Smooth muscle cell (in vitro differentiated cells): ENCODE measurements around the gene UBAP2. TPM values are rescaled to one million over a fixed set of nuclear protein-coding genes. Genes with fewer than 3 reads are reported as not detected.

Experiments used
- DNase-seq: peaks from one replicate; lab custom pipeline; 2025; ENCODE audit not compliant: unreplicated experiment; lab: John Stamatoyannopoulos, UW
- H2AFZ ChIP-seq: fragments of 200-600 bp; sonication (generic); 2 replicates; pipeline ENCODE4 v1.6.0; 2016; ENCODE audit warnings: antibody characterized with exemption, low read depth, mild to moderate bottlenecking
- H3F3A ChIP-seq: fragments of 200-600 bp; sonication (generic); 2 replicates; pipeline ENCODE4 v1.6.0; 2017; ENCODE audit warnings: antibody characterized with exemption, low read depth
- H3K27ac ChIP-seq: fragments of 200-600 bp; sonication (generic); 2 replicates; pipeline ENCODE4 v1.5.1; 2016; ENCODE audit warnings: low read depth, mild to moderate bottlenecking
- H3K27me3 ChIP-seq: fragments of 200-600 bp; sonication (generic); 2 replicates; pipeline ENCODE4 v1.6.1; 2016; ENCODE audit warnings: low read depth, mild to moderate bottlenecking
- H3K36me3 ChIP-seq: fragments of 200-600 bp; sonication (generic); 2 replicates; pipeline ENCODE4 v1.5.1; 2016; ENCODE audit warnings: low read depth
- H3K4me1 ChIP-seq: fragments of 200-600 bp; sonication (generic); 2 replicates; pipeline ENCODE4 v1.5.1; 2016; ENCODE audit warnings: low read depth
- H3K4me2 ChIP-seq: fragments of 200-600 bp; sonication (generic); 2 replicates; pipeline ENCODE4 v1.6.0; 2016; ENCODE audit warnings: mild to moderate bottlenecking
- H3K4me3 ChIP-seq: fragments of 200-600 bp; sonication (generic); 2 replicates; pipeline ENCODE4 v1.5.1; 2016; ENCODE audit warnings: mild to moderate bottlenecking
- H3K79me2 ChIP-seq: fragments of 200-600 bp; sonication (generic); 2 replicates; pipeline ENCODE4 v1.6.0; 2016; ENCODE audit warnings: low read depth, mild to moderate bottlenecking
- H3K9ac ChIP-seq: fragments of 200-600 bp; sonication (generic); 2 replicates; pipeline ENCODE4 v1.6.0; 2016; ENCODE audit warnings: low read depth
- H3K9me3 ChIP-seq: fragments of 200-600 bp; sonication (generic); replicated peaks from 2 replicates; pipeline ENCODE4 v1.5.1; 2016; ENCODE audit warnings: low read depth
- H4K20me1 ChIP-seq: fragments of 200-600 bp; sonication (generic); 2 replicates; pipeline ENCODE4 v1.6.0; 2016; ENCODE audit warnings: low read depth
- CTCF ChIP-seq: fragments of 200-600 bp; sonication (generic); IDR thresholded peaks from 2 replicates; pipeline ENCODE4 v1.5.1; 2017; ENCODE audit warnings: borderline replicate concordance, mild to moderate bottlenecking, antibody characterized with exemption; ENCODE audit not compliant: insufficient read depth, poor library complexity, severe bottlenecking
- WGBS: methylation state at CpG from one replicate; pipeline ENCODE4 v1.1.7; 2016; ENCODE audit warnings: low lambda C conversion rate; 5-methylcytosine and 5-hydroxymethylcytosine counted together
- polyA plus RNA-seq: library from polyadenylated mRNA; unstranded; fragments of >200 nt; fragmentation: Nextera tagmentation; extraction: Ambion mirVana; gene quantifications from 2 replicates; pipeline ENCODE4 v1.2.1, GENCODE V29; 2016
- total RNA-seq: library from RNA; depleted of rRNA; stranded (reverse); fragments of >200 nt; gene quantifications from 2 replicates; pipeline ENCODE4 v1.2.3, GENCODE V29; 2014

UBAP2 gene
- total and polyA plus RNA-seq, 2 experiments from 2014 or later: 19.5 to 20.4 TPM

- 93% methylated on average over 4 of the region's 4 CpGs for WGBS
- DNase-seq: no peak
Observed at GRCh38 chr9:34010979-34011378, 37.7 kb downstream of the UBAP2 start.

GRCh38 chr9:34001951-34002350 lies 46.7 kb downstream of the UBAP2 start:
- H3K4me1 ChIP-seq: no peaks in the 10 kb centered on the region
- no peak for DNase-seq
- 94% methylated on average over 2 of the region's 2 CpGs for WGBS
- H3K4me3 ChIP-seq: no peak overlapping the region
- no peak overlapping the region for H3K9ac ChIP-seq
- no peak overlapping the region for H3K27ac ChIP-seq
- peaks cover 33% of the 10 kb centered on the region for H4K20me1 ChIP-seq
- H2AFZ ChIP-seq: no peak overlapping the region
- no peaks in the 10 kb centered on the region for H3K27me3 ChIP-seq
- H3F3A ChIP-seq: no peaks in the 10 kb centered on the region
- no peak for TF ChIP-seq CTCF
- H3K36me3 ChIP-seq: peaks cover 11% of the 10 kb centered on the region
- no peak overlapping the region for H3K4me2 ChIP-seq
- H3K79me2 ChIP-seq: peaks cover 16% of the 10 kb centered on the region
- no peaks in the 10 kb centered on the region for H3K9me3 ChIP-seq

More at GRCh38 chr9:34010979-34011378, 37.7 kb downstream of the UBAP2 start:
- Histone ChIP-seq H3K4me1 (no peaks in the 10 kb centered on the region), H3K79me2 (peaks cover 36% of the 10 kb centered on the region), H3K4me3 (no peak overlapping the region), H3K9me3 (no peaks in the 10 kb centered on the region), H3K4me2 (no peak overlapping the region), H3K9ac (no peak overlapping the region), H3K36me3 (no peaks in the 10 kb centered on the region), H3K27ac (no peak overlapping the region), H2AFZ (no peak overlapping the region), H3F3A (no peaks in the 10 kb centered on the region), H3K27me3 (no peaks in the 10 kb centered on the region), H4K20me1 (peaks cover 22% of the 10 kb centered on the region)
- TF ChIP-seq CTCF: peak; percentile 28

GRCh38 chr9:34001298-34001697 lies 47.4 kb downstream of the UBAP2 start:
- Histone ChIP-seq H3K4me2 (no peak overlapping the region), H3K27me3 (no peaks in the 10 kb centered on the region), H3K27ac (no peak overlapping the region), H3K36me3 (peaks cover 11% of the 10 kb centered on the region), H3F3A (no peaks in the 10 kb centered on the region), H4K20me1 (peaks cover 33% of the 10 kb centered on the region), H2AFZ (no peak overlapping the region), H3K79me2 (peaks cover 12% of the 10 kb centered on the region), H3K4me3 (no peak overlapping the region), H3K9me3 (no peaks in the 10 kb centered on the region), H3K4me1 (no peaks in the 10 kb centered on the region), H3K9ac (no peak overlapping the region)
- 95% methylated on average over 3 of the region's 3 CpGs for WGBS
- TF ChIP-seq CTCF: no peak
- DNase-seq: no peak

GRCh38 chr9:33995449-33995848 lies 53.2 kb downstream of the UBAP2 start:
- Histone ChIP-seq H3K4me3 (no peak overlapping the region), H3K4me1 (no peaks in the 10 kb centered on the region), H3K4me2 (no peak overlapping the region), H3K9me3 (no peaks in the 10 kb centered on the region), H3F3A (no peaks in the 10 kb centered on the region), H3K9ac (no peak overlapping the region), H3K36me3 (peaks cover 11% of the 10 kb centered on the region), H3K27me3 (no peaks in the 10 kb centered on the region), H2AFZ (no peak overlapping the region), H4K20me1 (peaks cover 22% of the 10 kb centered on the region), H3K27ac (no peak overlapping the region), H3K79me2 (peaks cover 16% of the 10 kb centered on the region)
- DNase-seq: no peak
- no peak for TF ChIP-seq CTCF
